Neuronal stem cell (in vitro differentiated cells): ENCODE results near the gene IGLL5.

ENCODE experiments used
- DNase-seq: peaks from one replicate; pipeline ENCODE4 v3.0.0-alpha.2; 2013; ENCODE audit warnings: low spot score
- H2AFZ ChIP-seq: one replicate; pipeline ENCODE4 v1.6.1; 2013; ENCODE audit warnings: mild to moderate bottlenecking, low read length, inconsistent platforms
- H2AK5ac ChIP-seq: 2 replicates; pipeline ENCODE4 v1.6.1; 2013; ENCODE audit warnings: low read depth, mild to moderate bottlenecking, inconsistent platforms, low read length, moderate library complexity, mixed read lengths
- H2BK120ac ChIP-seq: 2 replicates; pipeline ENCODE4 v1.6.1; 2013; ENCODE audit warnings: low read depth, mild to moderate bottlenecking, inconsistent platforms, low read length, moderate library complexity, mixed read lengths
- H2BK12ac ChIP-seq: one replicate; pipeline ENCODE4 v1.6.1; 2013; ENCODE audit warnings: low read length, inconsistent platforms
- H2BK15ac ChIP-seq: 2 replicates; pipeline ENCODE4 v1.6.1; 2013; ENCODE audit warnings: mild to moderate bottlenecking, low read length, inconsistent platforms, mixed read lengths
- H2BK5ac ChIP-seq: one replicate; pipeline ENCODE4 v1.6.1; 2013; ENCODE audit warnings: inconsistent platforms, mild to moderate bottlenecking, low read length, moderate library complexity
- H3K14ac ChIP-seq: one replicate; pipeline ENCODE4 v1.6.1; 2013; ENCODE audit warnings: low read length, inconsistent platforms
- H3K18ac ChIP-seq: 2 replicates; pipeline ENCODE4 v1.6.1; 2013; ENCODE audit warnings: low read length, inconsistent platforms
- H3K23ac ChIP-seq: 2 replicates; pipeline ENCODE4 v1.6.1; 2013; ENCODE audit warnings: low read depth, mild to moderate bottlenecking, mixed read lengths, low read length, inconsistent platforms; ENCODE audit not compliant: poor library complexity
- H3K27ac ChIP-seq: replicated peaks from 3 replicates; pipeline ENCODE4 v1.5.1; 2013; ENCODE audit warnings: low read length, inconsistent platforms
- H3K27me3 ChIP-seq, 3 experiments: 2 replicates each; pipeline ENCODE4 v1.6.1; 2013; ENCODE audit warnings: low read length in 3 of 3, mild to moderate bottlenecking in 2 of 3, inconsistent platforms in 1 of 3, low read depth in 1 of 3, mixed read lengths in 1 of 3, moderate library complexity in 1 of 3; ENCODE audit not compliant: control insufficient read depth in 3 of 3, insufficient read depth in 3 of 3
- H3K36me3 ChIP-seq, 2 donors: replicated peaks in 1 of 2; 2 replicates each; pipeline ENCODE4 v1.6.1; 2013; ENCODE audit warnings: low read length in 2 of 2; ENCODE audit not compliant: control insufficient read depth in 2 of 2, insufficient read depth in 2 of 2
- H3K4ac ChIP-seq: 2 replicates; pipeline ENCODE4 v1.6.1; 2013; ENCODE audit warnings: inconsistent platforms, mild to moderate bottlenecking, low read length, moderate library complexity
- H3K4me1 ChIP-seq, 2 donors: 1 replicate in 1 of 2; 2 replicates in 1 of 2; pipeline ENCODE4 v1.6.1; 2013; ENCODE audit warnings: low read length in 2 of 2, low read depth in 1 of 2; ENCODE audit not compliant: control insufficient read depth in 2 of 2, insufficient read depth in 1 of 2
- H3K4me2 ChIP-seq: one replicate; pipeline ENCODE4 v1.6.1; 2013; ENCODE audit warnings: mild to moderate bottlenecking, low read length, inconsistent platforms; ENCODE audit not compliant: insufficient read depth, poor library complexity, severe bottlenecking
- H3K4me3 ChIP-seq, 2 donors: 2 replicates each; pipeline ENCODE4 v1.5.1; 2013; ENCODE audit warnings: low read length in 2 of 2, mild to moderate bottlenecking in 2 of 2, inconsistent platforms in 1 of 2, moderate library complexity in 1 of 2
- H3K79me1 ChIP-seq: one replicate; pipeline ENCODE4 v1.6.1; 2013; ENCODE audit warnings: low read depth, mild to moderate bottlenecking, inconsistent platforms, low read length, moderate library complexity
- H3K9ac ChIP-seq: one replicate; pipeline ENCODE4 v1.6.1; 2013; ENCODE audit warnings: mild to moderate bottlenecking, low read depth, low read length, inconsistent platforms; ENCODE audit not compliant: poor library complexity
- H3K9me3 ChIP-seq, 2 donors: replicated peaks in 1 of 2; 2 replicates each; pipeline versions ENCODE3 to v1.6.1; 2013; ENCODE audit warnings: low read length in 2 of 2, mild to moderate bottlenecking in 2 of 2, inconsistent platforms in 1 of 2, low read depth in 1 of 2, mixed read lengths in 1 of 2, moderate library complexity in 1 of 2; ENCODE audit not compliant: control insufficient read depth in 2 of 2, insufficient read depth in 1 of 2
- H4K8ac ChIP-seq: one replicate; pipeline ENCODE4 v1.6.1; 2013; ENCODE audit warnings: low read depth, mild to moderate bottlenecking, inconsistent platforms, low read length, moderate library complexity
- H4K91ac ChIP-seq: one replicate; pipeline ENCODE4 v1.6.1; 2013; ENCODE audit warnings: low read length, low read depth, mild to moderate bottlenecking, inconsistent platforms; ENCODE audit not compliant: poor library complexity
- WGBS, 2 donors: extraction: QIAGEN DNeasy Blood & Tissue Kit; methylation state at CpG; one replicate each; pipeline ENCODE4 v1.1.7; 2013; ENCODE audit warnings: missing lambda C conversion rate in 2 of 2, mixed read lengths in 1 of 2; ENCODE audit not compliant: insufficient read length in 2 of 2, insufficient replicate concordance in 1 of 2; ENCODE audit errors: extremely low coverage in 2 of 2; 5-methylcytosine and 5-hydroxymethylcytosine counted together

Gene IGLL5

GRCh38 chr22:22895776-22896445 lies 8.3 kb downstream of the IGLL5 start:
- no CpG with 5 or more reads among the region's 6 CpGs for WGBS, 2 donors

GRCh38 chr22:22896601-22897000 lies 9.0 kb downstream of the IGLL5 start:
- Histone ChIP-seq H3K27me3 (peaks cover 0 to 9% (median 3%) of the 10 kb centered on the region in 3 experiments), H3K4me3 (no peak overlapping the region), H3K27ac (no peak overlapping the region), H3K36me3 (no peaks in the 10 kb centered on the region), H3K14ac (no peak overlapping the region), H3K4me2 (no peak overlapping the region), H2BK120ac (no peak overlapping the region), H3K18ac (no peak overlapping the region), H3K79me1 (no peaks in the 10 kb centered on the region), H2BK12ac (no peak overlapping the region), H3K23ac (no peak overlapping the region), H3K4ac (no peak overlapping the region), H2AFZ (no peak overlapping the region), H3K9me3 (no peaks in the 10 kb centered on the region), H3K4me1 (no peaks in the 10 kb centered on the region), H2AK5ac (no peak overlapping the region), H4K91ac (no peak overlapping the region), H3K9ac (no peak overlapping the region), H2BK15ac (no peak overlapping the region), H2BK5ac (no peak overlapping the region), H4K8ac (no peak overlapping the region)
- DNase-seq, result no peak
- no CpG with 5 or more reads among the region's 3 CpGs for WGBS, 2 donors

More at GRCh38 chr22:22895776-22896445, 8.3 kb downstream of the IGLL5 start:
- Histone ChIP-seq H3K4ac (no peak overlapping the region), H2BK5ac (no peak overlapping the region), H3K4me3 (no peak overlapping the region), H3K18ac (no peak overlapping the region), H2AFZ (no peak overlapping the region), H3K4me2 (no peak overlapping the region), H3K36me3 (no peaks in the 10 kb centered on the region), H4K8ac (no peak overlapping the region), H3K23ac (peak overlapping the region; percentile 34), H3K27ac (no peak overlapping the region), H3K9ac (no peak overlapping the region), H2AK5ac (no peak overlapping the region), H3K9me3 (no peaks in the 10 kb centered on the region), H3K4me1 (no peaks in the 10 kb centered on the region), H3K27me3 (peaks cover 0 to 9% (median 3%) of the 10 kb centered on the region in 3 experiments), H4K91ac (no peak overlapping the region), H3K79me1 (no peaks in the 10 kb centered on the region), H2BK15ac (no peak overlapping the region), H2BK120ac (no peak overlapping the region), H2BK12ac (no peak overlapping the region), H3K14ac (no peak overlapping the region)
- DNase-seq, result no peak

GRCh38 chr22:22897091-22897490 lies 9.5 kb downstream of the IGLL5 start:
- Histone ChIP-seq H2AK5ac (no peak overlapping the region), H3K79me1 (no peaks in the 10 kb centered on the region), H3K9ac (no peak overlapping the region), H3K23ac (peak overlapping the region; percentile 70), H3K9me3 (no peaks in the 10 kb centered on the region), H3K4me3 (no peak overlapping the region), H2AFZ (no peak overlapping the region), H3K4me2 (no peak overlapping the region), H3K27ac (no peak overlapping the region), H4K8ac (no peak overlapping the region), H3K36me3 (no peaks in the 10 kb centered on the region), H2BK5ac (no peak overlapping the region), H2BK12ac (no peak overlapping the region), H3K4me1 (no peaks in the 10 kb centered on the region), H3K14ac (no peak overlapping the region), H4K91ac (no peak overlapping the region), H3K27me3 (peaks cover 0 to 9% (median 3%) of the 10 kb centered on the region in 3 experiments), H2BK120ac (no peak overlapping the region), H3K4ac (no peak overlapping the region), H2BK15ac (no peak overlapping the region), H3K18ac (peak overlapping the region; percentile 21)
- DNase-seq, result no peak
- no CpG with 5 or more reads among the region's 3 CpGs for WGBS, 2 donors

GRCh38 chr22:22897947-22898346 lies 10.3 kb downstream of the IGLL5 start:
- Histone ChIP-seq H3K36me3 (no peaks in the 10 kb centered on the region), H2BK5ac (no peak overlapping the region), H3K4ac (no peak overlapping the region), H3K79me1 (no peaks in the 10 kb centered on the region), H3K4me2 (no peak overlapping the region), H4K8ac (no peak overlapping the region), H2BK15ac (no peak overlapping the region), H3K23ac (no peak overlapping the region), H4K91ac (no peak overlapping the region), H2AFZ (no peak overlapping the region), H3K27me3 (peaks cover 0 to 14% (median 2%) of the 10 kb centered on the region in 3 experiments), H3K18ac (no peak overlapping the region), H3K9ac (no peak overlapping the region), H3K27ac (no peak overlapping the region), H3K9me3 (no peaks in the 10 kb centered on the region), H2BK12ac (no peak overlapping the region), H3K4me1 (no peaks in the 10 kb centered on the region), H2AK5ac (no peak overlapping the region), H3K14ac (no peak overlapping the region), H2BK120ac (no peak overlapping the region), H3K4me3 (no peak overlapping the region)
- DNase-seq, result no peak
- WGBS, 2 donors, result no CpG with 5 or more reads among the region's 5 CpGs
